Transverse colon (tissue), 4 donors: ENCODE results near the gene HTR2A. TPM values are rescaled to one million over a fixed set of nuclear protein-coding genes. Genes with fewer than 3 reads are reported as not detected.

Experiments used
- DNase-seq: peaks from one replicate; pipeline ENCODE4 v3.0.0-alpha.2; 2019
- H3K27ac ChIP-seq, 4 donors: fragments of 200-600 bp; sonication (generic); 2 replicates each; pipeline ENCODE4 v1.5.1; 2016 to 2018; ENCODE audit warnings: inconsistent platforms in 4 of 4
- H3K27me3 ChIP-seq: fragments of 200-600 bp; sonication (generic); 2 replicates; pipeline ENCODE4 v1.5.1; 2017; ENCODE audit warnings: inconsistent platforms
- H3K36me3 ChIP-seq, 4 donors: fragments of 200-600 bp; sonication (generic); 2 replicates each; pipeline ENCODE4 v1.5.1; 2017 to 2019; ENCODE audit warnings: inconsistent platforms in 4 of 4
- H3K4me1 ChIP-seq, 4 donors: fragments of 200-600 bp; sonication (generic); 2 replicates each; pipeline ENCODE4 v1.5.1; 2017 to 2020; ENCODE audit warnings: inconsistent platforms in 4 of 4
- H3K4me3 ChIP-seq, 4 donors: fragments of 200-600 bp; sonication (generic); 1 replicate in 1 of 4; 2 replicates in 3 of 4; pipeline versions ENCODE4 v1.5.1 to v1.6.1; 2017 to 2019; ENCODE audit warnings: inconsistent platforms in 4 of 4
- H3K9me3 ChIP-seq, 2 donors: fragments of 200-600 bp; sonication (generic); 2 replicates each; pipeline ENCODE4 v1.5.1; 2017 to 2019; ENCODE audit warnings: inconsistent platforms in 2 of 2
- EP300 ChIP-seq: sonication (generic); formaldehyde crosslinking; IDR thresholded peaks from one replicate; pipeline ENCODE4 v1.6.1; 2017; ENCODE audit warnings: antibody characterized with exemption, low read depth
- POLR2A ChIP-seq: fragments of 450-650 bp; IDR thresholded peaks from one replicate; pipeline ENCODE4 v1.6.1; 2016; ENCODE audit warnings: antibody characterized with exemption, mild to moderate bottlenecking, moderate library complexity
- POLR2AphosphoS5 ChIP-seq, 3 donors: sonication (generic); formaldehyde crosslinking; IDR thresholded peaks; one replicate each; pipeline ENCODE4 v1.6.1; 2016; ENCODE audit warnings: antibody characterized with exemption in 3 of 3
- WGBS, 2 donors: methylation state at CpG; one replicate each; pipeline ENCODE4 v1.1.5; 2018; ENCODE audit warnings: low coverage in 1 of 2; 5-methylcytosine and 5-hydroxymethylcytosine counted together
- in situ Hi-C, 4 donors: fragments of 200-750 bp; cut with MboI; loops; one replicate each; pipeline versions ENCODE4 v1.15.0 to v1.15.1; 2017; ENCODE audit warnings: low sequenced_read_pairs in 3 of 4, low pct_ligation_motif_present in 1 of 4, low pct_unique_long_range_greater_than_20kb in 1 of 4
- intact Hi-C: fragments of 100-400 bp; cut with DNase I; formaldehyde crosslinking; loops from one replicate; pipeline ENCODE4 v1.15.1; 2023; ENCODE audit warnings: low total_unique reads
- total RNA-seq, 4 donors: library from RNA; depleted of rRNA; stranded (reverse); fragments of >200 nt; gene quantifications; one replicate each; pipeline ENCODE4 v1.1.0, GENCODE V29; 2016
- TF ChIP-seq, protein P1 (sequence below), 5 experiments: fragments of 200-600 bp in 3 of 5; fragments of 450-650 bp in 2 of 5; sonication (generic) in 3 of 5; IDR thresholded peaks; 1 replicate in 2 of 5; 2 replicates in 3 of 5; pipeline ENCODE4 v1.5.1; 2016 to 2017; ENCODE audit warnings: antibody characterized with exemption in 5 of 5, inconsistent platforms in 3 of 5, mild to moderate bottlenecking in 2 of 5, moderate library complexity in 1 of 5

Gene HTR2A
- under 1 TPM in 3 of 4 donors, not detected in 1; 0.14 to 0.20 (median 0.16) TPM for total RNA-seq

DNA sequence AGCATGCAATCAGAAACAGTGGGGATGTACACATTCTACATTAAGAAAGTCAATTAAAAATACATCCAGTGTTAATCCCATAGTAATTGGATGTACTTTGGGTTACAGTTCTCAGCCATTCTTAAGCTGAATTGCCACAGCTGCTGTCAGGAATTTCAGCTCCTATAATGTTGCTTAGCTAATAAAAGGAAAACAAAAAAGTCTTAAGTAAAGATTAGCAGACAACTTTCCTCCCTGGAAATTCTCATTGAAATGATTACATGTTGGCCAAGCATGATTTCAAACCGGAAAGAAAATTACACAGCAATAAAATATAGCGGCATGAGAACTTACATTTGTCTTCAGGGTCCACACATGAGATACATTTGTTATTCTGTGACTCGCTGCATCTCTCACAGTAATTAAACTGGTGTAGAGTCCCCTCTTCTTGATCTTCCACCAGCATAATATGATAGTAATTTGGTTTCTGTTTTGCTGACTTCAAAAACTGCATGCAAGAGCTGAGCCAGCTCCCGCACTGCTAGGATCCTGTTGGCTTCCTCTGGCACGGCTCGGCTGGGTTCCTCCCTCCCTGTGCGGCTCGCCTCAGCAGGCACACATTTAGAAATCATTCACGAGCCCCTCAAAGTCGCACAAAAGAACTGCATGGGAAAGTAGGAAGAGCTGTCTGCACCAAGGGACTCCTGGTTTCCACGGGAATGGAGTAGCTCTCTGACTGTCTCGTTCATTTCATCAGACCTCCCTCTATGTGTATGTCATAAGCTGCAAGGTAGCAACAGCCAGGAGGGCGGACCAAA is at the start of gene HTR2A:
TSS of gene HTR2A (minus strand) at position 713 of the 797 bp plus-strand sequence. CDS start 1,147 bp downstream, outside the sequence.
- H3K4me3 ChIP-seq: peak within 1 kb of the TSS in 3 of 4 donors; percentile 12 to 38 (median 21)
- peaks cover 27% of the 10 kb centered on the region for H3K27me3 ChIP-seq
- H3K4me1 ChIP-seq: peaks cover 0 to 14% (median 7%) of the 10 kb centered on the region in 4 donors
- intact Hi-C loops: no loop called here
- in situ Hi-C loops: no loop called here
- H3K27ac ChIP-seq: peak within 1 kb of the TSS; percentile 7 to 47 (median 42)
- no peaks in the 10 kb centered on the region for H3K9me3 ChIP-seq
- TF ChIP-seq, protein P1, sequence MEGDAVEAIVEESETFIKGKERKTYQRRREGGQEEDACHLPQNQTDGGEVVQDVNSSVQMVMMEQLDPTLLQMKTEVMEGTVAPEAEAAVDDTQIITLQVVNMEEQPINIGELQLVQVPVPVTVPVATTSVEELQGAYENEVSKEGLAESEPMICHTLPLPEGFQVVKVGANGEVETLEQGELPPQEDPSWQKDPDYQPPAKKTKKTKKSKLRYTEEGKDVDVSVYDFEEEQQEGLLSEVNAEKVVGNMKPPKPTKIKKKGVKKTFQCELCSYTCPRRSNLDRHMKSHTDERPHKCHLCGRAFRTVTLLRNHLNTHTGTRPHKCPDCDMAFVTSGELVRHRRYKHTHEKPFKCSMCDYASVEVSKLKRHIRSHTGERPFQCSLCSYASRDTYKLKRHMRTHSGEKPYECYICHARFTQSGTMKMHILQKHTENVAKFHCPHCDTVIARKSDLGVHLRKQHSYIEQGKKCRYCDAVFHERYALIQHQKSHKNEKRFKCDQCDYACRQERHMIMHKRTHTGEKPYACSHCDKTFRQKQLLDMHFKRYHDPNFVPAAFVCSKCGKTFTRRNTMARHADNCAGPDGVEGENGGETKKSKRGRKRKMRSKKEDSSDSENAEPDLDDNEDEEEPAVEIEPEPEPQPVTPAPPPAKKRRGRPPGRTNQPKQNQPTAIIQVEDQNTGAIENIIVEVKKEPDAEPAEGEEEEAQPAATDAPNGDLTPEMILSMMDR (IDR thresholded peaks at IDR 0.05): no peak
- TF ChIP-seq POLR2AphosphoS5 (IDR thresholded peaks at IDR 0.05) (no peak), EP300 (no peak), POLR2A (no peak)
- H3K36me3 ChIP-seq: no peaks in the 10 kb centered on the region
- DNase-seq: no peak
- WGBS, 2 donors: 11 to 26% methylated on average over 7 to 13 of the region's 13 CpGs

DNA sequence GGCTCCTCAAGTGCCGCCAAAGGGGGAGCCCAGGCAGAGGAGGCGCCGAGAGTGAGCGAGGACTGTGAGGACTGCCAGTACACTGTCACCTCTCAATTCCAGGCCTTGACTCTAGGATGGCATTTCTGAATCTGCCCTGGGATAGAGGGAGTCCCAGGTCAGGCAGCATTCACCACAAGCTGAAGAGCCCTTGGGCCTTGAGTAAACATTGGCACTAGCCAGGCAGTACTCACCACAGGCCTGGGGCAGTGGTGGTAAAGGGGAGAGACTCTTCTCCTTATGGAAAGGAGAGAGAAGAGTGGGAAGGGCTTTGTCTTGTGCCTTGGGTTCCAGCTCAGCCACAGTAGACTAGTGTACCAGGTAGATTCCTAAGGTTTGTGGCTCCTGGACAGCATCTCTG is 39.7 kb upstream of the HTR2A start:
- Histone ChIP-seq H3K4me3 (no peak overlapping the region), H3K9me3 (no peaks in the 10 kb centered on the region), H3K27me3 (no peaks in the 10 kb centered on the region), H3K4me1 (no peaks in the 10 kb centered on the region), H3K27ac (no peak overlapping the region), H3K36me3 (no peaks in the 10 kb centered on the region)
- intact Hi-C loops (no loop called here), in situ Hi-C loops (no loop called here)
- WGBS, 2 donors: 78% methylated on average over 4 of the region's 4 CpGs; no CpG with 5 or more reads in 1 of the 2 donors
- DNase-seq: no peak
- TF ChIP-seq EP300 (no peak), POLR2A (no peak), POLR2AphosphoS5 (IDR thresholded peaks at IDR 0.05) (no peak)
- TF ChIP-seq, protein P1 (IDR thresholded peaks at IDR 0.05): no peak

DNA sequence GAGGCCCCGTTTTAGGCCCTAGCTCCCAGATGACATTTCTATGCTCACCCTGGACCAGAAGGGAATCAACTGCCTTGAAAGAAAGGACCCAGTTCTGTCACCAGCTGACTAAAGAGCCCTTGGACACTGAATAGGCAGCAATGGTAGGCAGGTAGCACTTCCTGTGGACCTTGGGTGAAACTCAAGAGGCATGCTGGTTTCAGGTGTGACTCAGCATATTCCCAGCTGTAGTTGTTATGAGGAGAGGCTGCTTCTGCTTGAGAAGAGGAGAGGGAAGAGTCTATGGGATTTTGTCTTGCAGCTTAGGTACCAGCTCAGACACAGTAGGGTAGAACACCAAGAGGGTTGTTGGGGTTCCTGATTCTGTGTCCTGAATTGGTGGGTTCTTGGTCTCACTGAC is 37.9 kb upstream of the HTR2A start:
- H3K4me1 ChIP-seq: no peaks in the 10 kb centered on the region
- no peak overlapping the region for H3K4me3 ChIP-seq
- H3K36me3 ChIP-seq: no peaks in the 10 kb centered on the region
- DNase-seq: no peak
- intact Hi-C loops (no loop called here), in situ Hi-C loops (no loop called here)
- no peaks in the 10 kb centered on the region for H3K27me3 ChIP-seq
- TF ChIP-seq, protein P1 (IDR thresholded peaks at IDR 0.05): no peak
- no peak for TF ChIP-seq POLR2AphosphoS5 (IDR thresholded peaks at IDR 0.05)
- no peak for TF ChIP-seq POLR2A
- no peak for TF ChIP-seq EP300
- WGBS, 2 donors: 40 to 60% methylated on average over 1 of the region's 1 CpG
- H3K9me3 ChIP-seq: no peaks in the 10 kb centered on the region
- H3K27ac ChIP-seq: no peak overlapping the region

DNA sequence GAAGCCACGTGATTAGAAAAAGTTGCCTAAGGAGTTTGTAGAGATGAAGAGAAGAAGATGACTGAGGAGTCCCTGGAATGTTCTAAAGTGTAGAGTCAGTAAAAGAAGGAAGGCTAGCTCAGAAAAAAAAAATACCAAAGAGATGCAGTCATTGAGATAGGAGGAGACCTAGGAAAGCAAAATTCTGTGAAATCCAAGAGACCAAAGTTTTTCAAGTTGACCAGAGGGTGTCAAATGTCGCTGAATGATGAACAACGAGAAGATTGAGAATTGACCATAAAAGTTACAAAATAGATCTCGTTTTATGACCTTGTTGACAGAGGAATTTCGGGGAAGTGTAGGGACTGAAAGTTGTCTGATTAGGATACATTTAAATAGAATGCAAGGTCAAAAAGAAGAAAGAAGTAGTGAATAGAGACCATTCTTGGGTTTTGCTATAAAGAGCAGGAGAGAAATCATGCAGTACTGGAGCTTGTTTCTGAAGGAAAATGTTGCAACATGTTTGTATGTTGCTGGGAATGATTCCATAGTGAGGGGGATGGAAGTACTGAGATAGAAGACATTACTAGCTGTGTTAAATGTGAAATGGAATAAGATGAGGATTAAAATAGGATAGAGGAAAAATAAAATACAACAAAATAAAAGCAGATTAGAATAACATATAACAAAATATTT is 30.2 kb upstream of the HTR2A start:
- Histone ChIP-seq H3K27ac (no peak overlapping the region), H3K4me1 (no peaks in the 10 kb centered on the region), H3K4me3 (no peak overlapping the region), H3K36me3 (no peaks in the 10 kb centered on the region), H3K9me3 (no peaks in the 10 kb centered on the region), H3K27me3 (no peaks in the 10 kb centered on the region)
- TF ChIP-seq, protein P1 (IDR thresholded peaks at IDR 0.05): no peak
- TF ChIP-seq POLR2A: no peak
- no peak for TF ChIP-seq EP300
- TF ChIP-seq POLR2AphosphoS5 (IDR thresholded peaks at IDR 0.05): no peak
- DNase-seq: no peak
- WGBS, 2 donors: 44 to 55% methylated on average over 5 of the region's 5 CpGs
- in situ Hi-C loops: no loop called here
- intact Hi-C loops: no loop called here
